OCI-LY1 (cell line): ENCODE results near the gene PRKD2.

Source experiments
- CTCF ChIP-seq: fragments of 200-600 bp; sonication (generic), shearing (Covaris generic); IDR thresholded peaks from 2 replicates; pipeline ENCODE4 v1.5.1; 2017; ENCODE audit warnings: mild to moderate bottlenecking, antibody characterized with exemption, low read length, moderate library complexity, mixed read lengths
- EZH2 ChIP-seq: fragments of 200-600 bp; sonication (generic), shearing (Covaris generic); IDR thresholded peaks from 2 replicates; pipeline ENCODE4 v1.8.0; 2017; ENCODE audit warnings: borderline replicate concordance, mixed run types, mild to moderate bottlenecking, antibody characterized with exemption, low read length, moderate library complexity, mixed read lengths

GRCh38 chr19:46661735-46662592, 55.0 kb downstream of the PRKD2 start:
- TF ChIP-seq CTCF: peak; percentile 93
- TF ChIP-seq EZH2: no peak
